KMS-11 (cell line): ENCODE results near the gene FUZ.

ENCODE experiments used
- H2AFZ ChIP-seq: fragments of 200-600 bp; sonication (generic); 2 replicates; pipeline ENCODE4 v1.6.1; 2016; ENCODE audit warnings: antibody characterized with exemption, mixed run types, low read depth
- H3K27ac ChIP-seq: fragments of 200-600 bp; sonication (generic); 2 replicates; pipeline ENCODE4 v1.6.1; 2016; ENCODE audit warnings: mild to moderate bottlenecking, mixed run types
- H3K27me3 ChIP-seq: fragments of 200-600 bp; sonication (generic); 2 replicates; pipeline ENCODE4 v1.6.1; 2017; ENCODE audit warnings: mild to moderate bottlenecking, low read depth, mixed run types, moderate library complexity; ENCODE audit not compliant: insufficient read depth
- H3K36me3 ChIP-seq: fragments of 200-600 bp; sonication (generic); 2 replicates; pipeline ENCODE4 v1.6.1; 2017; ENCODE audit warnings: mild to moderate bottlenecking, mixed run types; ENCODE audit not compliant: insufficient read depth
- H3K4me1 ChIP-seq: fragments of 200-600 bp; sonication (generic); 2 replicates; pipeline ENCODE4 v1.6.1; 2016; ENCODE audit warnings: mild to moderate bottlenecking, low read depth, mixed run types; ENCODE audit not compliant: poor library complexity, severe bottlenecking
- H3K4me2 ChIP-seq: fragments of 200-600 bp; sonication (generic); 2 replicates; pipeline ENCODE4 v1.7.0; 2016; ENCODE audit warnings: mild to moderate bottlenecking, mixed run types
- H3K4me3 ChIP-seq: fragments of 200-600 bp; sonication (generic); IDR thresholded peaks from 2 replicates; pipeline ENCODE4 v1.6.1; 2017; ENCODE audit warnings: low read depth, low read length, mixed read lengths; ENCODE audit not compliant: insufficient read depth
- H3K79me2 ChIP-seq: fragments of 200-600 bp; sonication (generic); 2 replicates; pipeline ENCODE4 v1.6.1; 2016; ENCODE audit warnings: low read depth, mixed run types; ENCODE audit not compliant: insufficient read depth
- H3K9ac ChIP-seq: fragments of 200-600 bp; sonication (generic); 2 replicates; pipeline ENCODE4 v1.6.1; 2016; ENCODE audit warnings: mild to moderate bottlenecking, mixed run types
- H4K20me1 ChIP-seq: fragments of 200-600 bp; sonication (generic); 2 replicates; pipeline ENCODE4 v1.6.1; 2016; ENCODE audit warnings: mild to moderate bottlenecking, mixed run types; ENCODE audit not compliant: insufficient read depth
- TF ChIP-seq, protein P1 (sequence below): fragments of 200-600 bp; sonication (generic); conservative IDR thresholded peaks from 2 replicates; pipeline ENCODE4 v1.6.1; 2017; ENCODE audit warnings: low read depth, mild to moderate bottlenecking, antibody characterized with exemption, low read length, moderate library complexity, mixed read lengths

FUZ gene

DNA sequence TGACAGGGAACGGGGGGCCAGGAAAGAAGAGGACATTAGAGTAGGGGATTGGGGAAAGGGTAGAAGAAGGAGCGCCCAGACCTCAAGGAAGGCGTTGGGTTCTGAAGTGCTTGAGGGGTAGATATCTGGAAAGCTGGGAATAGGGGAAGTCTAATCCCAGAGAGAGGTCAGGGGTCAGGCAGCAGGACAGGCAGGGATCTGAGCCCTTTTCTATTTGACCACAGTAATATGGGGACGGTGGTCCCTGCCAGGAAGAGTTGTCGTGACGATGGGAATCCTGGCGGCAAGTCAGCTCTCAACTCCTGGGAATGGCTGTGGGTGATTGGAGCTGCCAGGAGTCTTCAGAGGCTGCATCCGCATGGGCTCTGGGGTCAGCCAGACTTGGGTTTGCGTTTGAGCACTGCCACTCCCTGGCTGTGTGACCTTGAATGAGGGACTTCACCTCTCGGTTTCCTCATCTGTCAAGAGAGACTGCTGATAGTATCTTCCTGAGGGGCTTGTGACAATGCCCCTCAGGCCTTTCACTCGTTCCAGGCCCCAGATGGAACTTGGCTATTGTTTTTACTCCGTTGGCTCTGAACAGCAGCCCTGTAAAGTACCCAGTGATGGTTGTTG, 45.0 kb downstream of the FUZ start:
- no peak overlapping the region; the same call in 1 of the 2 replicates for H3K9ac ChIP-seq
- H3K79me2 ChIP-seq: peaks cover 13% of the 10 kb centered on the region; the same call in 1 of the 2 replicates
- H2AFZ ChIP-seq: no peak overlapping the region
- no peaks in the 10 kb centered on the region for H3K36me3 ChIP-seq
- peaks cover 8% of the 10 kb centered on the region for H3K4me1 ChIP-seq
- H3K27me3 ChIP-seq: peaks cover 4% of the 10 kb centered on the region; the same call in 1 of the 2 replicates
- peak overlapping the region; percentile 97 for H3K4me2 ChIP-seq
- no peaks in the 10 kb centered on the region for H4K20me1 ChIP-seq
- H3K27ac ChIP-seq: no peak overlapping the region
- H3K4me3 ChIP-seq: no peak overlapping the region
- TF ChIP-seq, protein P1, sequence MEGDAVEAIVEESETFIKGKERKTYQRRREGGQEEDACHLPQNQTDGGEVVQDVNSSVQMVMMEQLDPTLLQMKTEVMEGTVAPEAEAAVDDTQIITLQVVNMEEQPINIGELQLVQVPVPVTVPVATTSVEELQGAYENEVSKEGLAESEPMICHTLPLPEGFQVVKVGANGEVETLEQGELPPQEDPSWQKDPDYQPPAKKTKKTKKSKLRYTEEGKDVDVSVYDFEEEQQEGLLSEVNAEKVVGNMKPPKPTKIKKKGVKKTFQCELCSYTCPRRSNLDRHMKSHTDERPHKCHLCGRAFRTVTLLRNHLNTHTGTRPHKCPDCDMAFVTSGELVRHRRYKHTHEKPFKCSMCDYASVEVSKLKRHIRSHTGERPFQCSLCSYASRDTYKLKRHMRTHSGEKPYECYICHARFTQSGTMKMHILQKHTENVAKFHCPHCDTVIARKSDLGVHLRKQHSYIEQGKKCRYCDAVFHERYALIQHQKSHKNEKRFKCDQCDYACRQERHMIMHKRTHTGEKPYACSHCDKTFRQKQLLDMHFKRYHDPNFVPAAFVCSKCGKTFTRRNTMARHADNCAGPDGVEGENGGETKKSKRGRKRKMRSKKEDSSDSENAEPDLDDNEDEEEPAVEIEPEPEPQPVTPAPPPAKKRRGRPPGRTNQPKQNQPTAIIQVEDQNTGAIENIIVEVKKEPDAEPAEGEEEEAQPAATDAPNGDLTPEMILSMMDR: no peak

DNA sequence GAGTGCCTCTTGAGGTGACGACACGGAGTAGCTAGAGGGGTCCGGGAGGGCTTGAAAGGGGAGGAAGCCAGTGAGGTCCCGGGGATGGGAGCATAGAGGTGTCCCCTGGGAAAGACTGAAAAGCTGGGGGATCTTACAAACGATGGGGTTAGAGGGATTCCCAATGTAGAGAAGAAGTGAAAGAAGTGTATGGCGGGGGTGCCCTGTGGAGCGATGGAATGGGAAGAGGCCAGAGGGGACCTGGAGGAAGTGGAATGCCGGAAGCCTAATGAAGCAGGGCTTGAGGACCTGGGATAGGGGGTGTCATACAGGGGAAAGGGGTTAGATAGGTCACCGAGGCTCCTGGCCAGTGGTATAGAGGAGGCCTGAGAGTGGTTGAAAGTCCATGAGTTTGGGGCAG, 45.7 kb downstream of the FUZ start:
- Histone ChIP-seq H3K79me2 (peaks cover 13% of the 10 kb centered on the region; the same call in 1 of the 2 replicates), H3K4me3 (no peak overlapping the region), H3K4me2 (peak overlapping the region; percentile 97), H3K27me3 (peaks cover 8% of the 10 kb centered on the region; the same call in 1 of the 2 replicates), H4K20me1 (no peaks in the 10 kb centered on the region), H2AFZ (peak overlapping the region; percentile 86), H3K4me1 (peaks cover 8% of the 10 kb centered on the region), H3K9ac (peak overlapping the region; percentile 64; the same call in 1 of the 2 replicates), H3K27ac (no peak overlapping the region), H3K36me3 (no peaks in the 10 kb centered on the region)
- TF ChIP-seq, protein P1: no peak

DNA sequence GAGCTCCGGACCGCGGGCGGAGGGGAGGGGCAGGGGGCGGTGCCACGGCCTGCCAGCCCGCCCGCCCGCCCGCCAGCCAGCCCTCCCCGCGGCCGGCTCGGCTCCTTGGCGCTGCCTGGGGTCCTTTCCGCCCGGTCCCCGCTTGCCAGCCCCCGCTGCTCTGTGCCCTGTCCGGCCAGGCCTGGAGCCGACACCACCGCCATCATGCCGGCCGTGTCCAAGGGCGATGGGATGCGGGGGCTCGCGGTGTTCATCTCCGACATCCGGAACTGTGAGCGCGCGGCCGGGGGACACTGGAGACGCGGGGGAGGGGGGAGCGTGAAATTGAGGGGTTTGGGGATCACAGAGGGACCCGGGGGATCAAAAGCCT, 46.2 kb downstream of the FUZ start, which contains the start of gene AP2A1:
Gene AP2A1, plus strand, starts transcription at position 72 of the 370 bp plus-strand sequence. Its CDS starts 133 bp downstream, at position 205.
- H3K36me3 ChIP-seq: no peaks in the 10 kb centered on the region
- peak within 1 kb of the TSS; percentile 97 for H3K4me2 ChIP-seq
- TF ChIP-seq, protein P1: no peak
- H2AFZ ChIP-seq: peak within 1 kb of the TSS; percentile 89
- peaks cover 13% of the 10 kb centered on the region; the same call in 1 of the 2 replicates for H3K79me2 ChIP-seq
- no peaks in the 10 kb centered on the region for H4K20me1 ChIP-seq
- peaks cover 8% of the 10 kb centered on the region; the same call in 1 of the 2 replicates for H3K27me3 ChIP-seq
- peak within 1 kb of the TSS; percentile 64; the same call in 1 of the 2 replicates for H3K9ac ChIP-seq
- H3K4me1 ChIP-seq: peaks cover 8% of the 10 kb centered on the region
- peak within 1 kb of the TSS; percentile 46 for H3K27ac ChIP-seq
- H3K4me3 ChIP-seq: no peak within 1 kb of the TSS

DNA sequence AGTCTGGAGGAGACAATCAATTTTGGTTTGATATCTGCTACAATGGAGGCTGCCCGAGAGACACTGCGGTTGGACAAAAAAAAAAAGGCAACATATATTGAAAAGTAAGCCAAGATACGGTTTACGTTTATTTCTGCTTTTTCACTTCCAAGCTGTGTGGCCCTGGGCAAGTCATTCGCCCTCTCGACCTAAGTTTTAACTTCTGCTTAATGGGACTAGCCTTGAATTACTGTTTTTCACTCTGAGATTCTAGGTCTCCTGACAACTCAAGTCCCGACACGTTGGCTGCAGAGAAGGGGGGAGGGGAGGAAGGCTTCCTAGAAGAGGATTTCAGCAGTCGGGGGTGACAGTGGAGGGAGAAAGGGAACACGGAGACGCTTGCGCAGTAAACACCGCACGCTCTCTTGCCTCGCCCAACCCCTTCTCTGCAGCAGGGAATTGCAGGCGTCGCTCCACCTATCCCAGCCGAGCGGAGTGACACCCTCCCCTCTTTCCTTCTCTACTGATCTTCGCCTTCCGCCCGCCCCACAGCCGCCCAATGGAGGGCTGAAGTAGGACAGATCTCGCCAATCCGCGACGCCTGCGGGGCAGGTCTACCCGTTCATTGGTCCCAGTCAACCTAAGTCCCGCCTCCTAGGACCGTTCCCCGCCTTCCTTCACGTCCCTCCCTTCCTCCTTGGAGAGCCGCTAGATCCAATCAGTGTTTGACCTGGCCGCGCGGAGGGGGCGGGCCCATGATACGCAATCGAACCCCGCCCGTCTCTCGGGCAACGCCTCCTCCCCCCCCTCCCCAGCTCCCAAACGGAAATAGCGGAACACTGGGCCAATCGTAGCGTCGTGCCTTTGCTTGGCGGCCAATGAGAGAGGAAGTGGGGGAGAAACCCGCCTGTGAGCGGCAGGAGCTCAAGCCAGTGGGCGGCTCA, 46.8 kb downstream of the FUZ start:
- H3K4me1 ChIP-seq: peaks cover 8% of the 10 kb centered on the region
- TF ChIP-seq, protein P1: no peak
- H3K9ac ChIP-seq: peak overlapping the region; percentile 49; the same call in 1 of the 2 replicates
- H3K36me3 ChIP-seq: no peaks in the 10 kb centered on the region
- peak overlapping the region; percentile 46 for H3K27ac ChIP-seq
- H3K27me3 ChIP-seq: peaks cover 8% of the 10 kb centered on the region; the same call in 1 of the 2 replicates
- H3K4me2 ChIP-seq: peak overlapping the region; percentile 93
- H3K4me3 ChIP-seq: no peak overlapping the region
- H4K20me1 ChIP-seq: no peaks in the 10 kb centered on the region
- H3K79me2 ChIP-seq: peaks cover 13% of the 10 kb centered on the region; the same call in 1 of the 2 replicates
- H2AFZ ChIP-seq: peak overlapping the region; percentile 89
